HTERT RPE-1 (cell line): ENCODE results near the gene INSRR.

ENCODE experiments used
- in situ Hi-C: fragments of 300-500 bp; cut with MboI; formaldehyde crosslinking; loops from 4 replicates; pipeline ENCODE4 v1.14.3; 2020; ENCODE audit warnings: low sequenced_read_pairs

The INSRR gene

DNA sequence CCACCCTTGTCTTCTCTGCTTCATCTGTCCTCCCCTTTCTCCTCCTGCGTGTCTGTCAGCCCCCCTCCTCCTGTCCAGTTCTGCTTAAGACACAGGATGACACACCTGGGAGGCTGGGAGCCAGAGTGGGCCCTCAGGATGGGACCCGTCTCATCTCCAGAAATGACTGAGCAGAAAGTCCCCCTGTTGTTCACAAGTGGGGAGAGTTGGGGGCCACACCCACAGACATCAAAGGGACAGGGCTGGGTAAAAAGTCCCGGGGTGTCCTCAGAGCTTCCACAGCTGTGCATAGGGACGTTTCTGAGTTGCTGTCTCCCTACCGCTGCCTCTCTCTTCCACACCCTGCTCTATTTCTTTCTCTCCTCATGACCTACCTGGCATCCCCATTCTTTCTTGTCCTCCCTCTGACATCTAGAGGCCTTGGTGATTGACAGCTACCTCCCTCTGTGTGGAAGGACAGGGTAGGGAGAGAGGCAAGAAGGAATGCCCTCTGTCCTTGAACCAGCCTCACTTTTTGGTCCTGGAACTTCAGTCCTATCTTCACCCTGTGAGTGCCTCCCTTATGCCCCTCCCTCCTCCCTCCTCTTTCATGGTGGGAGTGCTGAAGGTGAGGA lies 22.8 kb downstream of the INSRR start:
- in situ Hi-C loops, result no loop called here

GRCh38 chr1:156834322-156834721 lies 24.6 kb downstream of the INSRR start:
- in situ Hi-C loops, result no loop called here

- in situ Hi-C loops, result no loop called here
Measured at GRCh38 chr1:156833603-156834002, 25.3 kb downstream of the INSRR start.

- in situ Hi-C loops, result no loop called here
Measured at GRCh38 chr1:156832434-156832833, 26.5 kb downstream of the INSRR start.

DNA sequence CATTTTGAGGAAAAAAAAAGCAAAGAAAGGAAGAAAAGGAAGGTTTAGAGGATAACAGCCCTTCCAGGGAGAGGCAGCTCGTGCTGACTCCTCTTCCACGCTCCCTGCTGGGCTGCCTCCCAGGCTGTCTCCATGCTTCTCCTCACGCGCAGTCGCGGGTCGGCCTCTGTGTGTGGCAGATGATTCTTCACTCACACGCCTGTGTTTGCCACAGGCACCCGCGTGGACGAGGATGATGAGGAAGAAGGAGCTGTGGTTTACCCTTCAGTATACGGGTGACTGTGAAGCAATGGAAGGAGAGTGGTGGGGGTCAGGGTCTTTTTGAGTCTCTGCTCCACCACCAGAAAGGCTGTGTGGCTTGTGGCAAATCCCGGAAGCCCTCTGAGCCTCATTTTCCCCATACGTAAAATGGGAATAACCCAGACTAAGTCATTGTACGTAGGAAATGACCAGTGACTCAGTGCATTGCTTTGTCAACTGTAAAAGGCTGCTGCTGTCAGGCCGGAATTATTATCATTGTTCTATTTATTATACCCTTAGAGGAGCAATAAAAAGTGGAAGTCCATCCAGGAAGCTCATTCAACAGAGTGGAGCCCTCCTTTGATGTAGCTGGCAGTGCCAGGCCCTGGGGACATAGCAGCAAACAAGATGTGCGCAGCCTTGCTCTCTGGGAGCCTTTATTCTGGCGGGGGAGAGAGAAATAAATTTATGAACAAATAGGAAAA lies 30.4 kb downstream of the INSRR start:
- in situ Hi-C loops, result no loop called here

- in situ Hi-C loops, result no loop called here
Measured at GRCh38 chr1:156826630-156827029, 32.3 kb downstream of the INSRR start.

DNA sequence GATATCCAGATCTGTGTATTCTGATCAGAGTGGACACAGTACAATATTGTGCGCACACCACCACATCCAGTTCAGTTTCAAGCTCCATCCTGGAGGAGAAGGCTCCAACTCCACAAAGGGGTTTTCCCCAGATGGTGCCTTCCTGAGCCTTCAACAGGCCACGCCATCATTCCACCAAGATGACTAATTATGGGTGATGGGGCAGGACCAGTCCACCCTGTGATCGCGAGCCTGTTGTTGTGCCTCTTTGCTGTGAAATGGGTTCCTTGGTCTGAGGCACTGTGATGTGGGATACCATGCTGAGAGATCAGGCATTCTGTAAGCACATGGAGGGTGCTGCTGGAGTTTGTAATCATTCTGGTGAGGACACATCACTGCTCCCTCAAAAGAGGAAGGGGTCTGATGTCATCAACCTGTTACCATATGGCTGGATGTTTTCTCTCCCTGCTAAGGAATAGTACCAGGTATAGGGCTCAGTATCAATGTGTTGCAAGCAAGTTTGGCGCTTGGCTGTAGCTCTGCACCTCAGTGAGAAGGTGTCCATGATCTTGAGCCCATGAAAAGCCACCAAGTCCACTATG lies 35.6 kb downstream of the INSRR start:
- in situ Hi-C loops, result no loop called here

GRCh38 chr1:156822680-156823079 lies 36.2 kb downstream of the INSRR start:
- in situ Hi-C loops, result no loop called here

GRCh38 chr1:156821801-156822200 lies 37.1 kb downstream of the INSRR start:
- in situ Hi-C loops, result no loop called here

DNA sequence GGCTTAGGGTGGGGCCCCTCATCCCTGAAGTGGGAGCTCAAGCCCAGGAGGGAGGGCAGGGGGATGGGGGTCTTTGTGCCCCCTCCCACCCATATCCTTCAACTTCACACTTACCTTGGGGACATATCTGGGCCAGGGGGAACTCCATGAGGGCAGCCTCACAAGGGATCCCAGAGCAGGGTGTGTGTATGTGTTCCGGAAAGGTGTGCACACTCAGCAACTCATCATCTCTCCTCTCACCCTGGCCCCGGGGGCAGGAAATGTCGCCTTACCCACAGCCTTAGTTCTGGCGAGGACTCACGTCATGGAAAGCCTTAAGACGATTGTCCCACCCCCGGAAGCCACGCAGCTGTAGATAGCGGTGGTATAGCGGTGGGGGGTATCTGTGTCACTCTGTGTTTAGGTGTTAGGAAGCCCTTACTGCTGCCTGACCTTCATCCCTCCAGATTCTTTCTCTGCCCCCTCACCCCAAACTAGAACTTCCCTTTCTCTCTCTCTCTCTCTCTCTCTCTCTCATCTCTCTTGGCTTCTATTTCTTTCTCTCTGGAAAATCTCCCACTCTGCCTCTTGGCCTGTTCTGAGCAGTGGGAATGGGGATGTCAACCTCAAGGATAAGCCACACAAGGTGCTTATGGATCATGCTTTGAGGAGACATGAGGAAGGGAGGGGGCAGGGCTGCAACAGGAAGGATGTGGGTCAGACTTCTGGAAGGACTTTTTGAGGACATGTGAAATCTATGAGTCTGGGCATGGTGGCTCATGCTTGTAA lies 42.2 kb downstream of the INSRR start, which contains the start of gene SH2D2A:
SH2D2A (minus strand) TSS at position 288 of the 768 bp plus-strand sequence; CDS start at position 148, 140 bp downstream.
- in situ Hi-C loops, result no loop called here

GRCh38 chr1:156815961-156816422 lies 42.9 kb downstream of the INSRR start:
- in situ Hi-C loops, result no loop called here

- in situ Hi-C loops, result no loop called here
Measured at GRCh38 chr1:156815307-156815826, 43.5 kb downstream of the INSRR start.

- in situ Hi-C loops, result no loop called here
Measured at GRCh38 chr1:156814571-156815260, 44.2 kb downstream of the INSRR start.

GRCh38 chr1:156813750-156814570 lies 45.0 kb downstream of the INSRR start:
- in situ Hi-C loops, result no loop called here

GRCh38 chr1:156813298-156813697 lies 45.6 kb downstream of the INSRR start:
- in situ Hi-C loops, result no loop called here

GRCh38 chr1:156812293-156812990 lies 46.5 kb downstream of the INSRR start:
- in situ Hi-C loops, result no loop called here

- in situ Hi-C loops, result no loop called here
Measured at GRCh38 chr1:156811168-156811567, 47.7 kb downstream of the INSRR start.

- in situ Hi-C loops, result no loop called here
Measured at GRCh38 chr1:156809711-156810366, 49.1 kb downstream of the INSRR start.
